GM18907 (cell line): ENCODE results near the gene ITGAL.
"Not testable (repeated sequence)": the region's sequence is repeated elsewhere in the genome, so short reads cannot be mapped to it uniquely, and the experiment has no call there.

Source experiments
- ATAC-seq: cut with Tn5 transposase; IDR thresholded peaks from one replicate; pipeline ENCODE4 v1.9.1; 2021; ENCODE audit warnings: mild to moderate bottlenecking, moderate library complexity; ENCODE audit not compliant: unreplicated experiment

The ITGAL gene

GRCh38 chr16:30490210-30490609 lies 17.7 kb downstream of the ITGAL start:
- ATAC-seq: no peak

- no peak for ATAC-seq
Measured at GRCh38 chr16:30491229-30491628, 18.7 kb downstream of the ITGAL start.

DNA sequence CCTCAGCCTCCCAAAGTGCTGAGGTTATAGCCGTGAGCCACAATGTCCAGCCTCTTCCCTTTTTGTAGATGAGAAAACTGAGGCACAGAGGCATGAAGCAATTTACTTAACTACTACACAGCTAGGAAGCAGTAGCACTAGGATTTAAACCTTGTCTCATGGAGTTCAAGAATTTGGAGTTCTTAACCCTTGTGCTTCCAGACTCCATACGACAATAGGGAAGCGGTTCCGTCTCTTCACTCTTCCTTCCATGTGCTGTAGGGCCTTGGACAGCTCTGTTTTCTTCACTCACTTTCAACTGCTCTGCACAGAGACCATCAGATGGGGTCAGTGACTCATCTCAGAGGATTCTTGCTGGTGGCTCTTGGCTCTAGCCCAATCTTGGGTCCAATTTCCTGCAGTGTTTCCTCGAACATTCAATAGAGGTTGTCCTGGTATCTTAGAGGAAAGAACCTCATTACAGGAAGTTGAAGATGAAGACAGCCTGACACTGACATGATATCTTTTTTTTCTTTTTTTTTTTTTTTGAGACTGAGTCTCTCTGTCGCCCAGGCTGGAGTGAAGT lies 19.3 kb downstream of the ITGAL start:
- no peak for ATAC-seq

GRCh38 chr16:30493941-30494488 lies 21.5 kb downstream of the ITGAL start:
- ATAC-seq: no peak

GRCh38 chr16:30494709-30495108 lies 22.2 kb downstream of the ITGAL start:
- ATAC-seq: no peak

- ATAC-seq: no peak
Measured at GRCh38 chr16:30499284-30499683, 26.7 kb downstream of the ITGAL start.

GRCh38 chr16:30503403-30504296 lies 31.1 kb downstream of the ITGAL start:
- ATAC-seq: no peak

DNA sequence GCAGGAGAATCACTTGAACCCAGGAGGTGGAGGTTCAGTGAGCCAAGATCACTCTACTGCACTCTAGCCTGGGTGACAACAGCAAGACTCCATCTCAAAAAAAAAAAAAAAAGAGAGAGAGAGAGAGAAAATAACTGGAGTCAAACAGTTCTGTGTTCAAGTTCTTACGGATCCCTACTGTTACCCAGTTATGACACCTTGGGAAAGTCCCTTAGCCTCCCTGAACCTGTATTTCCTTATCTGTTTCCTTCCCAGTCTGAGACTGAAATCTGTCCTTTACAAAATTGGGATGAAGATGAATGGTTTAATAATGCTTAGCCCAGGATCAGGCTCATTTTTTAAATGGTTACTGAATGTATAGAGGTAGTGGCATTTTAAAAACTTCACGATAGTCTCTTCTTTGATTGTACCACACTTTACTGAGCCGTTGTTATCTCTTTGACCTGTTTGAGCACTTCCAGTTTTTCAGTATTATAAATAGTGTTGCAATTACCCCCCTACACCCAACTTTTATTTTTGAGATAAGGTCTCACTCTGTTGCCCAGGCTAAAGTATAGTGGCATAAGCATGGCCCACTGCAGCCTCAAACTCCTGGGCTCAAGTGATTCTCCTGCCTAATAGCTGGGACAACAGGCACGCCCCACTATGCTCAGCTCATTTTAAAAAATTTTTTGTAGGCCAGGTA lies 36.7 kb downstream of the ITGAL start:
- no peak for ATAC-seq

- no peak for ATAC-seq
Measured at GRCh38 chr16:30510376-30510938, 37.9 kb downstream of the ITGAL start.

DNA sequence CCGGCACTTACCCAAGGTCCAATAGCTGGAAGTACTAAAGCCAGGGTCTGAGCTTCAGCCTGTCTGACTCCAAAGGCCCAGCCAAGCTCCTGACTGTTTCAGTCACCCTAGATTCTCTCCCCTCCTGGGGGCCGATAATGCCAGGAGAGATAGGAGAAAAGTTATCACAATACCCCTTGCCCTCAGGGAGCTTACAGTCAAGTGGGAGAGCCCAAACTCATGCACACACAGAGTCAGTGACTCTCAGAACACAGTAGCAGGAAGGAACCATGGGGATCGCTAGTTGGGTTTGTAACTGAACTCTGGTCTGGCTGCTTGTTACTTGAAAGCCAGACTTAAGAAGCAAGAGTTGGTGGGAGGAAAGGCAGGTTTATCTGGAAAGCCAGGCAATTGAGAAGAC lies 39.0 kb downstream of the ITGAL start:
- ATAC-seq: no peak

- ATAC-seq: no peak
Measured at GRCh38 chr16:30515275-30515674, 42.7 kb downstream of the ITGAL start.

- no peak for ATAC-seq
Measured at GRCh38 chr16:30518552-30518951, 46.0 kb downstream of the ITGAL start.

DNA sequence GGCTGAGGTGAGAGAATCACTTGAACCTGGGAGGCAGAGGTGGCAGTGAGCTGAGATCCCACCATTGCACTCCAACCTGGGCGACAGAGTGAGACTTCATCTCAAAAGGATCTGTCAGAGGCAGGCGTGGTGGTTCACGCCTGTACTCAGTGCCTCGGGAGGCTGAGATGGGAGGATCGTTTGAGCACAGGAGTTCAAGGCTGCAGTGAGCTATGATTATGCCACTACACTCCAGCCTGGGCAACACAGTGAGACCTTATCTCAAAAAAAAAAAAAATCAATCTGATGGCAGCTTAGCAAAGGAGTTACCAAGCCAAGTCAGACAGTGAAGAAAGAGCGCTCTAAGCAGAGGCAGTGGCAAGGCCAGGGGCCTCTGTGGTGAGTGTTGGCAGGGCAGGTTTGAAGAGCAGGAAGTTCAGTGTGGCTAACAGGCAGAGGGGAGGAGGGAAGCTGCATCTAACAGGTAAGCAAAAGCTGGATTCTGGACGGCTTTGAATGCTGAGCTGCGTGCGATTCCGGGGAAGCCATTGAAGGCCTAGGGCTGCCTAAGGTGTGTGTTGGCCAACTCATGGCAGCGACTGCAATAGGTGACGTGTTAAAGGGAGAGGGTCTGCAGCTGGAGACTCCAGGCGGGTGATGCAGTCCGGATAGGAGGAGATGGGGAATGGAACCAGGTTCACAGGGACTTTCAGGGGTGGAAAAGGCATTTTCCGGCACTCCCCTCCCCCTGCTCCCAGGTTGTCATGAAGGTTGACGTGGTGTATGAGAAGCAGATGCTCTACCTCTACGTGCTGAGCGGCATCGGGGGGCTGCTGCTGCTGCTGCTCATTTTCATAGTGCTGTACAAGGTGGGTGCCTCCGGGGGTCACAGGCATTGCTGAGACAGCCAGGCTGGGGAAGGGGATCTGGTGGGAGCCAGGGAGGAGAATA lies 46.8 kb downstream of the ITGAL start:
- ATAC-seq: no peak

GRCh38 chr16:30521476-30521872 lies 48.9 kb downstream of the ITGAL start:
- no peak for ATAC-seq

DNA sequence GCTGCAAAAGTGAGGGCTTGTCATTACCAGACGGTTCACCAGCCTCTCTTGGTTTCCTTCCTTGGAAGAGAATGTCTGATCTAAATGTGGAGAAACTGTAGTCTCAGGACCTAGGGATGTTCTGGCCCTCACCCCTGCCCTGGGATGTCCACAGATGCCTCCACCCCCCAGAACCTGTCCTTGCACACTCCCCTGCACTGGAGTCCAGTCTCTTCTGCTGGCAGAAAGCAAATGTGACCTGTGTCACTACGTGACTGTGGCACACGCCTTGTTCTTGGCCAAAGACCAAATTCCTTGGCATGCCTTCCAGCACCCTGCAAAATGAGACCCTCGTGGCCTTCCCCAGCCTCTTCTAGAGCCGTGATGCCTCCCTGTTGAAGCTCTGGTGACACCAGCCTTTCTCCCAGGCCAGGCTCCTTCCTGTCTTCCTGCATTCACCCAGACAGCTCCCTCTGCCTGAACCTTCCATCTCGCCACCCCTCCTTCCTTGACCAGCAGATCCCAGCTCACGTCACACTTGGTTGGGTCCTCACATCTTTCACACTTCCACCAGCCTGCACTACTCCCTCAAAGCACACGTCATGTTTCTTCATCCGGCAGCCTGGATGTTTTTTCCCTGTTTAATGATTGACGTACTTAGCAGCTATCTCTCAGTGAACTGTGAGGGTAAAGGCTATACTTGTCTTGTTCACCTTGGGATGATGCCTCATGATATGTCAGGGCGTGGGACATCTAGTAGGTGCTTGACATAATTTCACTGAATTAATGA lies 49.5 kb downstream of the ITGAL start:
- ATAC-seq: no peak

GRCh38 chr16:30522702-30523463 lies 50.3 kb downstream of the ITGAL start:
- not testable (repeated sequence) for ATAC-seq

DNA sequence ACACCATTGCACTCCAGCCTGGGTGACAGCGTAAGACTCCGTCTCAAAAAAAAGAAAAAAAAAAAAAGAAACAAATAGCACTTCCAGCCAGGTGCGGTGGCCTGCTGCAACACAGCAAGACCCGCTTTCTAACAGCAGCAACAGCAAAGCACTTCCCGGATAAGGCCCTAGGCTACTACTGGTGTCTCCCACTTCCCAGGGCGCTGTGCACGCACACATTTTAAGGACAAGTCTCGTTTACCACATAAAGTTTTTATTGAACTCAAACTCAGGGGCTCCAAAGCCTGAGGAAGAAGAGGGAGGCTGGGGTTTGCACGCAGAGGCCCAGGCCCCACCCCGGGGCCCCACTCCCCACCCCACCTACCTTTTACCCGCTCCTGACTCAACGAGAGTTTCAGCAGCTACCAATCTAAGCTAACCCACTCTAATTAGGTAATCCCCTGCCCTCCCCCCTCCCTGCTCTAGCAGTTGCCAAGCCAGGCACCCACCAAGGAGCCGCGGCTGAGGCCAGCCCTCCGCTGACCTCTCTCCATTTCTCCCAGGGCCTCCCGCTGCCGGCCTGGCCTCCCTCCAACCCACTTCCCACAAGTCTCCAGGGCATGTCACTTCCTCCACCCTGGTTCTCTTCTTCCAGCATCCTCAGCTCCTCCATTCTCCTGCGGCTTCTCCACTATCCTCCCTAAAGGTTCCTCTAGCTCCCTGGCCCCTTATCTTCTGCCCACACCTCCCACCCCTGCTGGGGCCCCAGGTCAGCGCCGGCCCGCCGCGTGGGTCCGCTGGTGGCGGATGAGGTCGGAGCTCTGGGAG lies 51.4 kb downstream of the ITGAL start:
- no peak for ATAC-seq
